Muscle of arm (tissue), 14 donors: ENCODE data around the gene ARID1B. TPM values are rescaled to one million over a fixed set of nuclear protein-coding genes. Genes with fewer than 3 reads are reported as not detected.
A peak's percentile ranks its signal among the peaks of the same experiment; 100 is the strongest.

Source experiments
- DNase-seq: peaks from one replicate; pipeline ENCODE4 v3.0.0-alpha.2; 2013
- long read RNA-seq, 11 donors: transcript quantifications; one replicate each; lab custom pipeline, GENCODE V29; 2026
- polyA plus RNA-seq, 12 donors: library from polyadenylated mRNA; unstranded; fragments of 120-200 nt; gene quantifications; one replicate each; pipeline ENCODE4 v1.2.1, GENCODE V29; 2013; ENCODE audit not compliant: insufficient read length in 12 of 12

The ARID1B gene
- 100 to 1,000 TPM in 1 of 12 donors, 10 to 100 TPM in 11; 54.3 to 377 (median 68.6) TPM for polyA plus RNA-seq
- long read RNA-seq, donor 1, full-length matches to known transcripts = 73 of 78 reads
- long read RNA-seq, donor 1, partial matches to known transcripts = 5 of 78 reads
- long read RNA-seq, donor 1, other reads (novel, unspliced or antisense) = 0 of 78 reads
- long read RNA-seq, donor 2, full-length matches to known transcripts = 54 of 74 reads
- long read RNA-seq, donor 2, partial matches to known transcripts = 20 of 74 reads
- long read RNA-seq, donor 2, other reads (novel, unspliced or antisense) = 0 of 74 reads
- long read RNA-seq, donor 3, full-length matches to known transcripts = 50 of 56 reads
- long read RNA-seq, donor 3, partial matches to known transcripts = 6 of 56 reads
- long read RNA-seq, donor 3, other reads (novel, unspliced or antisense) = 0 of 56 reads
- long read RNA-seq, donor 4, full-length matches to known transcripts = 32 of 39 reads
- long read RNA-seq, donor 4, partial matches to known transcripts = 7 of 39 reads
- long read RNA-seq, donor 4, other reads (novel, unspliced or antisense) = 0 of 39 reads
- long read RNA-seq, donor 5, full-length matches to known transcripts = 48 of 64 reads
- long read RNA-seq, donor 5, partial matches to known transcripts = 16 of 64 reads
- long read RNA-seq, donor 5, other reads (novel, unspliced or antisense) = 0 of 64 reads
- long read RNA-seq, donor 6, full-length matches to known transcripts = 32 of 32 reads
- long read RNA-seq, donor 6, partial matches to known transcripts = 0 of 32 reads
- long read RNA-seq, donor 6, other reads (novel, unspliced or antisense) = 0 of 32 reads
- long read RNA-seq, donor 7, full-length matches to known transcripts = 28 of 28 reads
- long read RNA-seq, donor 7, partial matches to known transcripts = 0 of 28 reads
- long read RNA-seq, donor 7, other reads (novel, unspliced or antisense) = 0 of 28 reads
- long read RNA-seq, donor 8, full-length matches to known transcripts = 82 of 101 reads
- long read RNA-seq, donor 8, partial matches to known transcripts = 19 of 101 reads
- long read RNA-seq, donor 8, other reads (novel, unspliced or antisense) = 0 of 101 reads
- long read RNA-seq, donor 9, full-length matches to known transcripts = 45 of 45 reads
- long read RNA-seq, donor 9, partial matches to known transcripts = 0 of 45 reads
- long read RNA-seq, donor 9, other reads (novel, unspliced or antisense) = 0 of 45 reads
- long read RNA-seq, donor 10, full-length matches to known transcripts = 46 of 54 reads
- long read RNA-seq, donor 10, partial matches to known transcripts = 8 of 54 reads
- long read RNA-seq, donor 10, other reads (novel, unspliced or antisense) = 0 of 54 reads
- long read RNA-seq, donor 11, full-length matches to known transcripts = 66 of 74 reads
- long read RNA-seq, donor 11, partial matches to known transcripts = 8 of 74 reads
- long read RNA-seq, donor 11, other reads (novel, unspliced or antisense) = 0 of 74 reads

GRCh38 chr6:156776840-156777576 lies at the start of gene ARID1B:
ARID1B (plus strand) TSS chr6:156777378; CDS start chr6:156777681, 303 bp downstream.
- DNase-seq = peak; percentile 86

GRCh38 chr6:156727715-156728385 lies 49.3 kb upstream of the ARID1B start:
- no peak for DNase-seq

DNA sequence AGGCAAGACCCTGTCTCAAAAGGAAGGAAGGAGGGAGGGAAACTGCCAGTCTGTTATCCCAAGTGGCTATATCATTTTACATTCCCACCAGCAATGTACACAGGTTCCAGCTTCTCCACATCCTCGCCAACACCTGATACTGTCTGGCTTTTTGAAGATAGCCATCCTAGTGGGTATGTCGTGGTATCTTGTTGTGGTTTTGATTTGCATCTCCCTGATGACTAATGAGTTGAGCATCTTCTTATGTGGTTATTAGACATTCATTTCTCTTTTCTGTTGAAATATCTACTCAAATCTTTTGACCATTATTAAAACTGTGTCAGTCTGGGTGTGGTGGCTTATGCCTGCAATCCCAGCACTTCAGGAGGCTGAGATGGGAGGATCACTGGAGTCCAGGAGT lies 47.9 kb upstream of the ARID1B start:
- no peak for DNase-seq

GRCh38 chr6:156731396-156731795 lies 45.8 kb upstream of the ARID1B start:
- no peak for DNase-seq

DNA sequence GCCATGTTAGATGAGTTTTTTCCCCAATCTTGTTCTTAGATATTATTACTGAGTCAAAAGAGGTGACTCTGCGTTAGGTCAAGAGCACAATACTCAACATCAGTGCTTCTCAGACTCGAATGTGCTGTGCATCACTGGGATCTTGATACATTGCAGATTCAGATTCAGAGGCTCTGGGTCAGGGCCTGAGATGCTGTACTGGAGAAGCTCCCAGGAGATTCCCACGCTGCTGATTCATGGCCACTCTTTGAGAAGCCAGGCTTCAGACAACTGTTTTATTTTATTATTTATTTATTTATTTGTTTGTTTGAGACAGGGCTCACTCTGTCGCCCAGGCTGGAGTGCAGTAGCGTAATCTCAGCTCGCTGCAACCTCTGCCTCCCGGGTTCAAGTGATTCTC lies 41.4 kb upstream of the ARID1B start:
- no peak for DNase-seq

DNA sequence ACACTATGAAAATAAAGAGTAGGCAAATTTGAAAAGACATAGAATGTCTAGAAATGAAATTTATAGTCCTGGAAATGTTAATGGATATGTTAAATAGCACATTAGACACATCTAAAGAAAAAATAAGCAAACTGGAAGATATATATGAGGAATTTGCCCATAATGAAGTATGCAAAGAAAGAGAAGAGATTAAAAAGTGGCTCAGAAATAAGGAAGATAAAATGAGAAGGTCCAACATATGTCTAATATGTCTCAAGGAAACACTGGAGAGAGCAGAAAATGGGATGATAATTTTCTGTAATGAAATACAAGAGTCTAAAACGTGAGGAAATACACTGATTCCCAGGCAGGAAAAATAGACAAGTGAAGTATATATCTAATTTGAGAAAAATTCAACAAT lies 36.6 kb upstream of the ARID1B start:
- DNase-seq = no peak

- no peak for DNase-seq
These were observed 35.7 kb upstream of the ARID1B start for GRCh38 chr6:156741287-156742073.

DNA sequence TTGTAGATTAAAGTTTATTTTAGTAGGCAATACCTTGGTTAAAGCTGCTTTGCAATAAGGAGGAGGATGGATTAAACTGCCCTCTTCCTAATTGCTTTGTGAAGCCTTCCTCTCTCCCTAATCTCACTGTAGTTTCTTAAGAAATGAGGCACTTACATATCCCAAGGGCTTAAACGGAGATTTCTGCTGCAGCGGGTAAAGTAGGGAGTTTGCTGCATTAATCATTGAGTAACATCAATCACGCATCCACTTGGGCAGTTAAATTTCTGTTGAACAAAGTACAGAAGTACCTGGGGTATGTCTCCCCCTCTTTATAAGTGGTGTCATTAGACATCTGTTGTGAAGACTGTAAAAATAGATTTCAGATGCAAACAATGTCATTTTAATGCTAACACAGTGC lies 29.5 kb upstream of the ARID1B start:
- no peak for DNase-seq

GRCh38 chr6:156748504-156748903 lies 28.7 kb upstream of the ARID1B start:
- DNase-seq = no peak

- no peak for DNase-seq
These were observed 24.4 kb upstream of the ARID1B start for GRCh38 chr6:156752666-156753301.

DNA sequence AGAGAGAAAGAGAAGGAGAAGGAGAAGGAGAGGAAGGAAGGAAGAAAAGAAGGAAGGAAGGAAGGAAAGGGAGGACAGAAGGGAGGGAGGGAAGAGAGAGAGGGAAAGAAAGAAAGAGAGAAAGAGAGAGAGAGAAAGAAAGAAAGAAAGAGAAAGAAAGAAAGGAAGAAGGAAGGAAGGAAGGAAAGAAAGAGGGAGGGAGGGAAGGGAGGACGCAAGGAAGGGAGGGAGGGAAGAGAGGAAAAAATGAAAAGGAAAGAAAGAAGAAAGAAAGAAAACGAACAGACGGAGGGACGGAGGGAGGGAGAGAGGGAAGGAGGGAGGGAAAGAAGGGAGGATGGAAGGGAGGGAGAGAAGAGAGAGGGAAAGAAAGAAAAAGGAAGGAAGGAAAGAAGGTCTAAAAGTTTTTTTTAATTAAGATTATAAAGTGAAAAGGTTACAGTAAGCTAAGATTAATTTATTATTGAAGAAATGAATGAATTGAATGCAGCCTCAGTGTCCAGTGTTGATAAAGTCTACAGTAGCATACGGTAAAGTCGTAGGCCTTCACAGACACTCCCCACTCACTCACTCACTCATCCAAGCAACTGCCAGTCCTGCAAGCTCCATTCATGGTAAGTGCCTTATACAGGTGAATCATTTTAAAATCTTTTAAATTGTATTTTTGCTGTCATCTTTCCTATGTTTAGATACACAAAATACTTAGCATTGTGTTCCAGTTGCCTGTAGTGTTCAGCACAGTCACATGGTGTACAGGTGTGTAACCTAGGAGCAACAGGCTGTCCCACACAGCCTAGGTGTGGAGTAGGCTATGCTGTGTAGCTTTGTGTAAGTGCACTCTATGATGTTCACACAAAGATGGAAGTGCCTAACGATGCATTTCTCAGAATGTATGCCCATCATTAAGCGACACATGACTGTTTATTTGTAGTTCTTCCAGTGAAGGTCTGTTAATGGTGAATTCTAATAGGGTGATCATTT lies 20.3 kb upstream of the ARID1B start:
- DNase-seq = no peak

- DNase-seq = no peak
These were observed 19.3 kb upstream of the ARID1B start for GRCh38 chr6:156757849-156758248.

DNA sequence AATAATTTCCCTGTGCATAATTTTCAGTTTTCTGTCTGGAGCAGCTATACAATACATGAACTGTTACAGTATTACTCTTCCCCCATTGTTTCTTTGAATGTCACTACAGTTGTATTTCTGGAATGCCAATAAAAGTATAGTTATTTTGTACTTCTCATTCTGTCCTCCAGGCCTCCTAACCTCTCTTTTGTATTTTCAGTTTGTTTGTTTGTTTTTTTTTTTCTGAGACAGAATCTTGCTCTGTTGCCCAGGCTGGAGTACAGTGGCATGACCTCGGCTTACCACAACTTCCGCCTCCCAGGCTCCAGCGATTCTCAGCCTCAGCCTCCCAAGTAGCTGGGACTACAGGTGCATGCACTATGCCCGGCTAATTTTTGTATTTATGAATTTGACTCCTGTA lies 16.8 kb upstream of the ARID1B start:
- DNase-seq = no peak

DNA sequence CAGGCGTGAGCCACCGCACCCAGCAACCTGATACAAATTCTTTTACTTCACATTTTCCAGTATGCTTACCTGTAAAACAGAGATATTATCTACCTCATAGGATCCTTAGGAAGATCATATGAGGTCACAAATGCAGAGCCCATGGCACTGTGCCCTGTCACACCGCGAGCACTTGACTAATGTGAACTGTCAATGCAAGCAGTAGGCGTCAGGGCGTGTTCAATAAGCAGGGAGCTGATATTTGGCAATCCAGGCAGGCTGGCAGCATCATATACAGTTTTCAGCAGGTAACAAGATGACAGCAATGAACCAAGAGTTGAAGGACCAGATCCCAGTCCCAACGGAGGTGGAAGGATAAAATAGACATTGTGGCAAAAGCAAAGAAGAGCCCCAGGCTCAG lies 14.6 kb upstream of the ARID1B start:
- DNase-seq = no peak

DNA sequence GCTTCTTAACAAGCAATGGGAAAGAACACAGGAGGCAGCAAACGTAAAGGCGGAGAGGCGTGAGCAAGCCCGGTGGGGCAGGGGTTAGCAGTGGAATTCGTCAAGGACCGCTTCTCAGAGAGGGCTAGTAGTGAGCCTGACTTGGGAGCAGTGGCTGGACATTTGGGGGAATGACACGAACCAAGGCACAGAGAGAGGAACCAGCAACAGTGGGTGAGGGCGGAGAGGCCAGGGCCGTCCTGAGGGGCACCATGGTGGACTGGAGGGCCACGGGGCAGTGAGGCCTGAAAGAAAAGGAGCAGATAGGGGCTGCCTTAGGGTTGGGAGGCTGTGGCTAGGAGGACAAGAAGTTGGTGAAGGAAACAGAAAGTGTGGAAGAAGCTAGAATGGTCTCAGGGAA lies 12.1 kb upstream of the ARID1B start:
- DNase-seq = no peak

GRCh38 chr6:156767603-156768467 lies 9.3 kb upstream of the ARID1B start:
- DNase-seq = no peak

DNA sequence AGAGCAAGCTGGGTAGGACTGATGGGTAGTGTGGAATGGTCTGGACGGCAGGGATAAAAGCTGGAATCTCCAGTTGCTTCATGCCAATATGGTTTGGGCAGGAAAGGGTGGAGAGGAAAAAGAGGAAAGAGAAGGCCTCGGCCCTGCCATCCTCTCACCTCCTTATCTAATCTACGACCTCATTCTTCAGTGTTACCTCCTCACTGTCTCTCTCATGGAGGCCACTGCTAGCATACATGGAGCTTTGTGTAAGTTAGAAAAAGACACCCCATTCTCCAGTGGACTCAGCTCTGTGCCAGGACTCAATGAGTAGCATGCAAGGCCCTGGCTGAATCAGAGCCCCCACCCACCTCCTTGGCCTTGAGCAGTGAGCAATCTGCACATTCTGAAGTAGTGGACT lies 6.1 kb upstream of the ARID1B start:
- no peak for DNase-seq
